HCT116 (cell line): ENCODE measurements around the gene SPIN2B.

Experiments
- EZH2 ChIP-seq: fragments of 200-600 bp; sonication (generic); IDR thresholded peaks from 2 replicates; pipeline ENCODE4 v1.6.1; 2017; ENCODE audit warnings: antibody characterized with exemption, mixed run types
- POLR2AphosphoS5 ChIP-seq: IDR thresholded peaks from 2 replicates; pipeline ENCODE4 v1.6.1; 2011; ENCODE audit warnings: mild to moderate bottlenecking, low read depth, low read length, moderate library complexity
- TCF7L2 ChIP-seq: IDR thresholded peaks from 2 replicates; pipeline ENCODE4 v1.7.0; 2011; ENCODE audit warnings: borderline replicate concordance, inconsistent platforms; ENCODE audit not compliant: insufficient read depth, insufficient read length; ENCODE audit errors: extremely low read depth
- ZNF274 ChIP-seq: fragments of 200-500 bp; sonication (Bioruptor generic); IDR thresholded peaks from 2 replicates; pipeline ENCODE4 v1.6.1; 2014; ENCODE audit warnings: mild to moderate bottlenecking, low read depth, low read length, inconsistent platforms

GRCh38 chrX:57070185-57070984 lies 51.0 kb downstream of the SPIN2B start:
- TF ChIP-seq ZNF274 (no peak), POLR2AphosphoS5 (no peak), EZH2 (no peak), TCF7L2 (no peak)
